H1 (cell line): ENCODE data around the gene COL6A2. TPM values are rescaled to one million over a fixed set of nuclear protein-coding genes. Genes with fewer than 3 reads are reported as not detected.

Source experiments
- CTCF ChIA-PET: fragments of 300-600 bp; sonication (Branson Sonifier 250); formaldehyde crosslinking; loops from one replicate; lab custom pipeline; 2021; ENCODE audit not compliant: partially characterized antibody; lab: Charles Lee
- POLR2A ChIA-PET: fragments of 300-600 bp; sonication (Branson Sonifier 250); formaldehyde crosslinking; loops from one replicate; lab custom pipeline; 2021; ENCODE audit warnings: inconsistent platforms; ENCODE audit not compliant: partially characterized antibody; lab: Charles Lee
- DNase-seq, 2 experiments: peaks; one replicate each; pipeline versions ENCODE4 v3.0.0 to v3.0.0-alpha.2; 2010 to 2022; ENCODE audit warnings: low spot score in 2 of 2, low read depth in 1 of 2, mixed read lengths in 1 of 2
- FAIRE-seq: peaks from 2 replicates; lab custom pipeline; 2011; peaks lifted over from hg19 to GRCh38; lab: Jason Lieb, UNC
- H2AFZ ChIP-seq: 2 replicates; pipeline ENCODE4 v1.8.1; 2012; ENCODE audit warnings: low read length, inconsistent platforms
- H2AK5ac ChIP-seq: 2 replicates; pipeline ENCODE4 v1.6.1; 2013; ENCODE audit warnings: low read depth, low read length
- H2BK120ac ChIP-seq: replicated peaks from 2 replicates; pipeline ENCODE3; 2013; ENCODE audit warnings: low read depth, low read length, inconsistent platforms
- H2BK12ac ChIP-seq: 2 replicates; pipeline ENCODE4 v1.6.1; 2013; ENCODE audit warnings: low read depth, low read length
- H2BK15ac ChIP-seq: 2 replicates; pipeline ENCODE4 v1.6.1; 2013; ENCODE audit warnings: low read length
- H2BK20ac ChIP-seq: 2 replicates; pipeline ENCODE4 v1.6.1; 2013; ENCODE audit warnings: low read length
- H2BK5ac ChIP-seq: 2 replicates; pipeline ENCODE4 v1.6.1; 2013; ENCODE audit warnings: low read depth, low read length
- H3K14ac ChIP-seq: 2 replicates; pipeline ENCODE4 v1.6.1; 2013; ENCODE audit warnings: inconsistent platforms; ENCODE audit not compliant: insufficient read length
- H3K18ac ChIP-seq: 2 replicates; pipeline ENCODE4 v1.6.1; 2013; ENCODE audit warnings: low read length; ENCODE audit errors: extremely low read depth
- H3K23ac ChIP-seq: 2 replicates; pipeline ENCODE4 v1.6.1; 2013; ENCODE audit warnings: inconsistent platforms; ENCODE audit not compliant: insufficient read length
- H3K23me2 ChIP-seq: 2 replicates; pipeline ENCODE4 v1.6.1; 2013; ENCODE audit warnings: low read depth, low read length
- H3K27ac ChIP-seq: 2 replicates; pipeline ENCODE4 v1.6.1; 2011; ENCODE audit warnings: low read depth, low read length, inconsistent platforms
- H3K27me3 ChIP-seq, 4 experiments: replicated peaks in 1 of 4; 1 replicate in 1 of 4; 2 replicates in 3 of 4; pipeline versions ENCODE4 v1.6.1 to v1.8.1; 2011 to 2013; ENCODE audit warnings: low read length in 3 of 4, mild to moderate bottlenecking in 3 of 4, inconsistent platforms in 2 of 4, mixed read lengths in 2 of 4, moderate library complexity in 1 of 4; ENCODE audit not compliant: control insufficient read depth in 3 of 4, insufficient read depth in 3 of 4; ENCODE audit errors: extremely low read depth in 1 of 4
- H3K36me3 ChIP-seq, 4 experiments: 2 replicates each; pipeline versions ENCODE4 v1.6.1 to v1.8.1; 2011 to 2013; ENCODE audit warnings: mild to moderate bottlenecking in 4 of 4, low read length in 3 of 4, moderate library complexity in 2 of 4, control low read depth in 1 of 4, inconsistent platforms in 1 of 4; ENCODE audit not compliant: insufficient read depth in 4 of 4, control insufficient read depth in 2 of 4
- H3K4ac ChIP-seq: replicated peaks from 2 replicates; pipeline ENCODE3; 2013; ENCODE audit warnings: low read length, low read depth, mixed read lengths, inconsistent platforms; ENCODE audit not compliant: insufficient read length
- H3K4me1 ChIP-seq, 4 experiments: replicated peaks in 1 of 4; 1 replicate in 1 of 4; 2 replicates in 3 of 4; pipeline versions ENCODE4 v1.6.1 to v1.8.1; 2011 to 2013; ENCODE audit warnings: low read length in 3 of 4, inconsistent platforms in 2 of 4, mixed read lengths in 1 of 4; ENCODE audit not compliant: insufficient read depth in 4 of 4, control insufficient read depth in 3 of 4
- H3K4me2 ChIP-seq, 2 experiments: 2 replicates each; pipeline versions ENCODE4 v1.6.1 to v1.8.1; 2011 to 2013; ENCODE audit warnings: low read depth in 2 of 2, low read length in 2 of 2, control low read depth in 1 of 2, inconsistent platforms in 1 of 2, mild to moderate bottlenecking in 1 of 2; ENCODE audit not compliant: insufficient read depth in 1 of 2
- H3K4me3 ChIP-seq, 4 experiments: fragments of 200-600, 300-600 bp in 1 of 4; sonication (generic), shearing (Covaris generic), sonication (Bioruptor Twin) in 1 of 4; 2 replicates each; pipeline versions ENCODE4 v1.5.1 to v1.8.1; 2011 to 2016; ENCODE audit warnings: low read length in 4 of 4, low read depth in 3 of 4, control low read depth in 2 of 4, inconsistent platforms in 2 of 4, mild to moderate bottlenecking in 2 of 4, mixed read lengths in 1 of 4, moderate library complexity in 1 of 4; ENCODE audit not compliant: insufficient read depth in 2 of 4; ENCODE audit errors: extremely low read depth in 1 of 4
- H3K56ac ChIP-seq: replicated peaks from 2 replicates; pipeline ENCODE3; 2013; ENCODE audit warnings: low read depth, mild to moderate bottlenecking, mixed read lengths, low read length, inconsistent platforms; ENCODE audit not compliant: insufficient read length
- H3K79me1 ChIP-seq: 2 replicates; pipeline ENCODE4 v1.6.1; 2013; ENCODE audit warnings: low read depth, low read length, control low read depth
- H3K79me2 ChIP-seq, 2 experiments: 2 replicates each; pipeline versions ENCODE4 v1.6.1 to v1.8.1; 2012 to 2013; ENCODE audit warnings: low read length in 2 of 2, mild to moderate bottlenecking in 2 of 2, inconsistent platforms in 1 of 2; ENCODE audit not compliant: insufficient read depth in 2 of 2, control insufficient read depth in 1 of 2
- H3K9ac ChIP-seq, 4 experiments: replicated peaks in 1 of 4; 1 replicate in 1 of 4; 2 replicates in 3 of 4; pipeline versions ENCODE4 v1.6.1 to v1.8.1; 2011 to 2013; ENCODE audit warnings: low read depth in 3 of 4, low read length in 3 of 4, control low read depth in 2 of 4, mild to moderate bottlenecking in 2 of 4, moderate library complexity in 2 of 4, inconsistent platforms in 1 of 4; ENCODE audit errors: extremely low read depth in 1 of 4
- H3K9me3 ChIP-seq, 2 experiments: 2 replicates each; pipeline versions ENCODE4 v1.6.1 to v1.8.1; 2012 to 2013; ENCODE audit warnings: mild to moderate bottlenecking in 2 of 2, moderate library complexity in 2 of 2, control low read depth in 1 of 2, inconsistent platforms in 1 of 2, low read depth in 1 of 2, low read length in 1 of 2, mixed read lengths in 1 of 2; ENCODE audit not compliant: insufficient read depth in 2 of 2
- H4K20me1 ChIP-seq, 2 experiments: replicated peaks in 1 of 2; 2 replicates each; pipeline versions ENCODE3 to v1.8.1; 2011 to 2013; ENCODE audit warnings: inconsistent platforms in 2 of 2, low read length in 2 of 2, mild to moderate bottlenecking in 1 of 2; ENCODE audit not compliant: insufficient read depth in 2 of 2, control insufficient read depth in 1 of 2
- H4K5ac ChIP-seq: 2 replicates; pipeline ENCODE4 v1.6.1; 2013; ENCODE audit warnings: low read length, low read depth, mixed read lengths, inconsistent platforms; ENCODE audit not compliant: insufficient read length
- H4K8ac ChIP-seq: 2 replicates; pipeline ENCODE4 v1.8.0; 2013; ENCODE audit warnings: mild to moderate bottlenecking, moderate library complexity, low read length, inconsistent platforms; ENCODE audit not compliant: insufficient read depth; ENCODE audit errors: extremely low read depth
- H4K91ac ChIP-seq: replicated peaks from 2 replicates; pipeline ENCODE3; 2013; ENCODE audit warnings: low read length, mixed read lengths, inconsistent platforms; ENCODE audit not compliant: insufficient read length
- ATF3 ChIP-seq: IDR thresholded peaks from 2 replicates; pipeline ENCODE4 v1.6.1; 2011; ENCODE audit warnings: low read depth, mild to moderate bottlenecking, low read length; ENCODE audit not compliant: insufficient read depth
- BCL11A ChIP-seq, 2 experiments: IDR thresholded peaks; one replicate each; pipeline ENCODE4 v1.6.1; 2011; ENCODE audit warnings: low read depth in 2 of 2, low read length in 2 of 2, mild to moderate bottlenecking in 2 of 2
- BRCA1 ChIP-seq: IDR thresholded peaks from 2 replicates; pipeline ENCODE4 v1.6.1; 2012; ENCODE audit warnings: low read depth, low read length, improper control_type of control experiment
- CBX8 ChIP-seq: fragments of 300-800, 300-1000 bp; sonication (generic); IDR thresholded peaks from 2 replicates; pipeline ENCODE4 v1.7.1; 2016; ENCODE audit warnings: low read depth, low read length, borderline replicate concordance
- CEBPB ChIP-seq: IDR thresholded peaks from 2 replicates; pipeline ENCODE4 v1.6.1; 2012; ENCODE audit warnings: low read depth, low read length
- EZH2 ChIP-seq: fragments of 200-600 bp; sonication (generic); IDR thresholded peaks from 2 replicates; pipeline ENCODE4 v1.7.1; 2012; ENCODE audit warnings: low read depth, mild to moderate bottlenecking, moderate library complexity, low read length, inconsistent platforms; ENCODE audit not compliant: severe bottlenecking
- GABPA ChIP-seq: IDR thresholded peaks from 2 replicates; pipeline ENCODE4 v1.6.1; 2011; ENCODE audit warnings: mild to moderate bottlenecking, low read length, moderate library complexity, borderline replicate concordance; ENCODE audit not compliant: insufficient read depth
- GTF2F1 ChIP-seq: IDR thresholded peaks from 2 replicates; pipeline ENCODE4 v1.6.1; 2012; ENCODE audit warnings: low read depth, low read length, improper control_type of control experiment, borderline replicate concordance
- NRF1 ChIP-seq: IDR thresholded peaks from 2 replicates; pipeline ENCODE4 v1.6.1; 2011; ENCODE audit warnings: mild to moderate bottlenecking, low read depth, low read length, improper control_type of control experiment
- RFX5 ChIP-seq: IDR thresholded peaks from 2 replicates; pipeline ENCODE4 v1.6.1; 2011; ENCODE audit warnings: low read depth, low read length, improper control_type of control experiment, borderline replicate concordance
- RXRA ChIP-seq: IDR thresholded peaks from 2 replicates; pipeline ENCODE4 v1.6.1; 2011; ENCODE audit warnings: low read depth, mild to moderate bottlenecking, low read length, moderate library complexity; ENCODE audit not compliant: insufficient read depth
- SP1 ChIP-seq: IDR thresholded peaks from 2 replicates; pipeline ENCODE4 v1.6.1; 2011; ENCODE audit warnings: low read depth, low read length
- TAF7 ChIP-seq: optimal IDR thresholded peaks from 2 replicates; pipeline ENCODE3; 2011; ENCODE audit warnings: low read depth, mild to moderate bottlenecking, inconsistent platforms, low read length, moderate library complexity, borderline replicate concordance
- ZNF274 ChIP-seq: IDR thresholded peaks from 2 replicates; pipeline ENCODE4 v1.7.0; 2012; ENCODE audit warnings: low read length, borderline replicate concordance; ENCODE audit errors: extremely low read depth
- WGBS, 2 experiments: shearing (Covaris generic) in 1 of 2; methylation state at CpG; one replicate each; pipeline versions ENCODE4 v1.1.6 to v1.1.7; 2013 to 2015; ENCODE audit warnings: low lambda C conversion rate in 2 of 2, mixed read lengths in 2 of 2, inconsistent platforms in 1 of 2, low coverage in 1 of 2, missing lambda C conversion rate in 1 of 2; ENCODE audit not compliant: insufficient replicate concordance in 2 of 2, insufficient coverage in 1 of 2, insufficient read length in 1 of 2; ENCODE audit errors: extremely low coverage in 1 of 2, missing lambda C conversion rate in 1 of 2; 5-methylcytosine and 5-hydroxymethylcytosine counted together
- polyA plus RNA-seq, 7 experiments: library from polyadenylated mRNA; depleted of rRNA in 3 of 7; stranded (reverse) in 5 of 7; unstranded in 2 of 7; fragments of >200 nt in 5 of 7; fragments of 200-250 nt in 2 of 7; gene quantifications; 1 replicate in 5 of 7; 2 replicates in 1 of 7; 4 replicates in 1 of 7; pipeline versions ENCODE4 v1.2.1 to v1.2.3, GENCODE V29; 2011 to 2013; ENCODE audit warnings: missing spikeins in 2 of 7, mixed read lengths in 2 of 7
- total RNA-seq: library from RNA; stranded (reverse); fragmentation: NEBNext Ultra II Directional; extraction: Animal tissue kit (Norgen Biotek cat#: 25700); gene quantifications from 2 replicates; pipeline ENCODE4 v1.2.1, GENCODE V29; 2021

Gene COL6A2
- total and polyA plus RNA-seq, 2 of the 8 experiments (the other 6 are each of a cell fraction or from before 2014, with no cell fraction given), result 60.1 to 62.7 TPM

DNA sequence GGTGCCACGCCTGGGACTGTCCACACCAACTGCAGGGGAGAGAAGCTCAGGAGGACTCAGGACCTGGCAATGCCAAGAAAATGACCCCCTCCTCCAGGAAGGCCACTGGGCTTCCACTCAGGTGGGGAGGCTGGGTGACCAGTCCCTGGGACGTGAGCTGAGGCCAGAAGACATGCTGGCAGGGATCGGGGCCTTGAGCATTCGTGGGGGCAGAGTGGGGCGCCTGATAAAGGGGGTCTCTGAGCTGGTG lies 15.3 kb upstream of the COL6A2 start:
- POLR2A ChIA-PET, result no interaction called here

More for the DNA sequence above, 15.3 kb upstream of the COL6A2 start:
- no peak overlapping the region for H3K9ac ChIP-seq
- H3K9me3 ChIP-seq, result no peaks in the 10 kb centered on the region
- no peak for TF ChIP-seq CEBPB
- no peak for TF ChIP-seq ZNF274
- no peak for TF ChIP-seq GTF2F1
- TF ChIP-seq CBX8, result no peak
- no peak for TF ChIP-seq BCL11A (IDR thresholded peaks at IDR 0.05; ENCODE audit: low read depth in 2 of 2, low read length in 2 of 2)
- no peak for TF ChIP-seq TAF7
- TF ChIP-seq BRCA1, result no peak
- no peak for TF ChIP-seq NRF1
- no peak for TF ChIP-seq GABPA
- no peak for TF ChIP-seq EZH2
- TF ChIP-seq RXRA, result no peak
- TF ChIP-seq ATF3, result no peak
- TF ChIP-seq SP1, result no peak
- no peak for TF ChIP-seq RFX5
- TF ChIP-seq, all 59 proteins: peak for 0
- CTCF ChIA-PET, result interaction anchor here (1.5 kb wide), 1 partner anchor 16 kb away, joined by 3 read pairs; no protein-coding TSS in a partner anchor
- Histone ChIP-seq H3K36me3 (no peaks in the 10 kb centered on the region), H3K79me2 (no peaks in the 10 kb centered on the region), H4K91ac (no peak overlapping the region), H3K18ac (no peak overlapping the region), H3K56ac (no peak overlapping the region), H2BK20ac (no peak overlapping the region), H3K4me1 (peaks cover 0 to 4% (median under 1%) of the 10 kb centered on the region in 4 experiments; a peak in 3 of 7 replicates), H2BK5ac (no peak overlapping the region), H4K20me1 (peaks cover 0 to 3% of the 10 kb centered on the region in 2 experiments), H3K4me3 (no peak overlapping the region), H4K8ac (no peak overlapping the region), H2BK12ac (no peak overlapping the region), H2AFZ (no peak overlapping the region), H3K79me1 (no peaks in the 10 kb centered on the region), H3K4ac (no peak overlapping the region), H2BK15ac (no peak overlapping the region), H3K23ac (no peak overlapping the region), H4K5ac (no peak overlapping the region), H3K23me2 (0 out of 2 replicates have a peak, but pooled peaks cover 2% of the 10 kb centered on the region), H2AK5ac (no peak overlapping the region), H3K27me3 (no peaks in the 10 kb centered on the region), H2BK120ac (no peak overlapping the region), H3K4me2 (no peak overlapping the region), H3K27ac (no peak overlapping the region), H3K14ac (peak overlapping the region; percentile 72)
- 98% methylated on average over 5 of the region's 5 CpGs; no CpG with 5 or more reads in 1 of the 2 experiments for WGBS, 2 experiments
- FAIRE-seq (no peak), DNase-seq (no peak)
